T-helper 1 cell treated with Interleukin-12 subunit alpha and Interleukin-12 subunit beta and Interleukin-4 antibody, amounts not matched to agents 30 ng/mL and 1 ng/mL, for 36 hours (primary cell): Measurements from ENCODE around the gene PTPRN2. TPM values are rescaled to one million over a fixed set of nuclear protein-coding genes. Genes with fewer than 3 reads are reported as not detected.

Experiments used
- intact Hi-C: fragments of 100-400 bp; cut with micrococcal nuclease; formaldehyde crosslinking; loops from one replicate; pipeline ENCODE4 v1.15.1; 2024
- total RNA-seq: library from RNA; stranded (reverse); gene quantifications from 2 replicates; pipeline ENCODE4 v1.2.3, GENCODE V29; 2022

The PTPRN2 gene
- total RNA-seq, 1 donor from 2014 or later: 2.9 TPM

- intact Hi-C loops: no loop called here
Observed at GRCh38 chr7:158192956-158193355, 394.7 kb downstream of the PTPRN2 start.

- intact Hi-C loops: no loop called here
Observed at GRCh38 chr7:158192184-158192835, 395.3 kb downstream of the PTPRN2 start.

GRCh38 chr7:158191671-158192070 lies 396.0 kb downstream of the PTPRN2 start:
- intact Hi-C loops: no loop called here

DNA sequence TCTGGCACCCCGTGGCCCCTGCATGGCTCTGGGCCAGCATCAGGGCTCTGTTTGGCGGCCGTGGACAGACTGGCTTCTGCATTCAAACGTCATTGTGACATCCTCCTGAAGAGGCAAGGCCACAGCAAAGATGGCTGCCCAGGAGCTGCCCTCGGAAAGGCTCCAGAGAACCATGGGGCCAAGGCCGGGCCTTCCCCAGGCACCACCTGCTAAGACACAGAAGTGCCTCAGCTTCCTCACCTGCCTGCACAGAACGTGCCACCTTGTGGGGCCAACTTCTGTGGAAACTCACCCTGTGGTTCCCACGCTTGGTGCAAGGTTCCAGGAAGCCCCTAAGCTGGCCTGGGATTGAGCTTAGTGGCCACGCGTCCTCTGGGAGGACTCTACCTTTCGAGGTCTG lies 396.9 kb downstream of the PTPRN2 start:
- intact Hi-C loops: no loop called here

DNA sequence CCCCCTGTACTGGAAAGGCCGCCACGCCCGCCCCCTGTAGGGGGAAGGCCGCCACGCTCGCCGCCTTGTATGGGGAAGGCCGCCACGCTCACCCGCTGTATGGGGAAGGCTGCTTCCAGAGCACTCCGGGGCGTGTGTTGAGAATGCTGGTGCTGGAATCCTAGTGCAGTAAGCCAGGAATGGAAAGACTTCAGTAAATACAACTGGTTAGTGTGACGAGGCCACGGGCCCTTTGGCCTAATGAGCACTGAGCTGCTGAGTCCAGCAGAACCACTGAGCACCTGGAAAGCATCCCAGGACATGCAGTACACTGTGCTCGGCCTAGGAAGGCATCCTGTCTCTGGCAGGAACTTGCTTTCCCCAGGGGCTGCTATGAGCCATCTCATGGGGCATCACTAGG lies 398.9 kb downstream of the PTPRN2 start:
- intact Hi-C loops: no loop called here

GRCh38 chr7:158187694-158187994 lies 400.0 kb downstream of the PTPRN2 start:
- intact Hi-C loops: no loop called here

- intact Hi-C loops: no loop called here
Observed at GRCh38 chr7:158186864-158187693, 400.5 kb downstream of the PTPRN2 start.

GRCh38 chr7:158186406-158186805 lies 401.2 kb downstream of the PTPRN2 start:
- intact Hi-C loops: no loop called here

- intact Hi-C loops: no loop called here
Observed at GRCh38 chr7:158185653-158186052, 402.0 kb downstream of the PTPRN2 start.

- intact Hi-C loops: no loop called here
Observed at GRCh38 chr7:158183431-158183830, 404.2 kb downstream of the PTPRN2 start.

GRCh38 chr7:158176561-158177173 lies 411.0 kb downstream of the PTPRN2 start:
- intact Hi-C loops: no loop called here

DNA sequence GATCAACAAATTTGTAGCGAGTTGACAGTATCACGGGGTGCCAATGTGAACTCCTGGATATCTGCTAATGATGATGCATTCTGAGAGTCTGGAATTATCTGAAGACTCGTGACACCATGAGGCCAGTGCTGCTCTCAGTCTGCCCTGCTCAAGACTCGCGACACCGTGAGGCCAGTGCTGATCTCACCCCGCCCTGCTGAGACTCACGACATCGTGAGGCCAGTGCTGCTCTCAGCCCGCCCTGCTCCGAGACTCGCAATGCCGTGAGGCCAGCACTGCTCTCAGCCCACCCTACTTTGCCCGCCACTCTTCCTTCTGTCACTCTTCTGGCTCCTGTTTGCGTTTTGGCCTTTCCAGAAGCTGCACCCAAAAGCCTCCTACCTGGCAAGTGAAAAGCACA lies 411.8 kb downstream of the PTPRN2 start:
- intact Hi-C loops: no loop called here

DNA sequence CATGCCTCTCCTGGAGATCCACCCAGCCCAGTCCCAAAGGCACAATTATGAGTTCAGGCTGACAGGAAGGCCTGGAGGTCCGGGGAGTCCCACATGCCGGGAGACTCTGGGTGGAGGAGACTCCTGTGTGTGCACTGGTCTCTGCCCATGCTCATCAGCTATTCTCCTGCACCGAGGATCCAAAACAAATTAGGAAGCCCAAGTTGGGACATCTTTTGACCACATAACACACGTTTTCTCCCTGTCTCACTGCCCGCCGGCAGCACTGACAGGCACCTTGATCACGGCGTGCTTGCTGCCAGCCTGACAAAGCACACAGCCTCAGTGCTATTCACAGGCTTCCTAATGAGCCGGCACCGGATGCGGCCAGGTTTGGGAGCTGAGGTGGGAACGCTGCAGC lies 412.7 kb downstream of the PTPRN2 start:
- intact Hi-C loops: no loop called here

- intact Hi-C loops: no loop called here
Observed at GRCh38 chr7:158167373-158167772, 420.2 kb downstream of the PTPRN2 start.

DNA sequence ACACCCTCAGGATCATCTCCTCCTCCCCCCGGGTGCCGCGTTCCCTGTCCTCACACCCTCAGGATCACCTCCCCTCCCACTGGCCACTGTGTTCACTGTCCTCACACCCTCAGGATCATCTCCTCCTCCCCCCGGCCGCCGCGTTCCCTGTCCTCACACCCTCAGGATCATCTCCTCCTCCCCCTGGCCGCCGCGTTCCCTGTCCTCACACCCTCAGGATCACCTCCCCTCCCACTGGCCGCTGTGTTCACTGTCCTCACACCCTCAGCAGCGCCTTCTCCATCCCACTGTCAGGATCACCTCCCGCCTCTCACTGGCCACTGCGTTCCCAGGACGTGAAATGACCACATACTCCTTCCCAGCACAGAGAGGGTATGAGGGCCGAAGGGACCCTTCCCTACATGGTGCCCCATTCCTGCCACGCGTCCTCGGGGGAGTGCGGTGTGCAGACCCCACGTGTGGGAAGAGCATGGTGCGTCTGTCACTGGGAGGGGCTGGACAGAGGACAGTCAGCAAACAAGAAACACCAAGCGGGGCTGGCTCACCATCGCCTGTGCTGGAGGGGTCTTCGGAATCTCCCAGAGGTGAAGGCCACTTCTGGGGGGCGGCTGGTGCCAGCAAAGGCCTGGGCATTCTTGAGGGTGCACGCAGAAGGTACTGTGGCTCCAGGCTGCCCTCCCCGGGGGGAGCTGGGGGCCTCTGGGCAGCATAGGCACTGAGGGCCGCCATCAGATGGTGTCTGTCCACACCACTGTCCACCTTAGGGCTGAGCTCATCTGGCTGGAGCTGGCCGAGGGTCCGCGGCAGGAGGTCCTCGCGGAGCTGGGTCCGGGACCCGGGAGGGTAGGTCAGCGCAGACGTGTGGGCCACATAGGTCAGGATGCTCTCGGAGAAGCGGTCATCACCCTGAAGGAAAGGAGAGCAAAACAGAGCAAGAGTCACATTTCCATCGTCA lies 421.0 kb downstream of the PTPRN2 start:
- intact Hi-C loops: no loop called here

- intact Hi-C loops: no loop called here
Observed at GRCh38 chr7:158165711-158166110, 421.9 kb downstream of the PTPRN2 start.

- intact Hi-C loops: no loop called here
Observed at GRCh38 chr7:158164101-158165095, 423.2 kb downstream of the PTPRN2 start.

DNA sequence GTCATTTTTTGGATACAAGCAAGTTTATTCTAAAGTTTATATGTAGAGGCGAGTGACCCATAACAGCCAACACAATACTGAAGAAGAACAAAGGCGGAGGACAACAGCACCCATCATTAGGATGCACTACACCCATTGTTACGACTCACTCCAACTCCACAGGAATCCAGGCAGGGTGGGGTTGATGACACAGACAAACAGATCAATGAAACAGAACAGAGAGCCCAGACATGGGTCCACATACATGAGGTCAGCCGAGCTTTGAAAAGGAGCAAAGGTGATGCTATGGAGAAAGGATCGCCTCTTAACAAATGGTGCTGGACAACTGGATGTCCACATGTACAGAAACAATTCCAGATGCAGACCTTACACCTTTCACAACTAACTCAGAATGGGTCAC lies 426.4 kb downstream of the PTPRN2 start:
- intact Hi-C loops: no loop called here

DNA sequence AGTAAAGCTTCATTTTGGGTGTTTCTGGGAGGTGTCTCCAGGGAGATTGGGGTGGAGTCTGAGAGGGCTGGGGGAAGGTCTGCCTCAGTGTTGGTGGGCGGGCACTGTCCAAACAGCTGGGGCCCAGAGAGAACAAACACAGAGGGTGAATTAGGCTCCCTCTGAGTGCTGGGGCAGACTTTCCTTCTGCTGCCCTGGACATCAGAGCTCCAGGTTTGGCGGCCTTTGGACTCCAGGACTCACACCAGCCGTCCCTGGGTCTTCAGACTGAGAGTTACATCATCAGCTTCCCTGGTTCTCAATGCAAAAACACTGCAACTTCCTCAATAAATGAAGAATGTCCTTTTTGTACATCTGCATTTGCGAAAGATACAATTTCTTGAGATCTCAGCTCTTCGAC lies 427.4 kb downstream of the PTPRN2 start:
- intact Hi-C loops: no loop called here

DNA sequence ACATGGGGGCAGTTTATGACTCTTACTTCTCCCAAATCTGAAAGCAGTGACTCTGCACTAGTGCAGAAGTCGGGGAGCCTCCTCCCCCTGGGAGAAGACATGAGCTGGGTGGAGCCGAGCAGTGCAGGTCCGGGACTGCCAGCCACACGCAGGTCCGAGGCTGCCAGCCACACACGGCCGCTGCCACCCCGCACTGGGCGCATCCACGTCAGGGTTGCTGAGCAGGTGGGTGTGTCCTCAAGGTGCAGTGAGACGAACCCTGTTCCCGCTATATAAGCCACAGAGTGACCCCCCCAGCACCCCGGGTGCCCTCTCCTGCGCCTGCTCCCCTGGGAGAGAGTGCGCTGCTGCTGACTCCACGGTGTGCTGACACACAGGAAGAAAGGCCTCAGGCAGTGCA lies 430.2 kb downstream of the PTPRN2 start:
- intact Hi-C loops: no loop called here
